Loucy (cell line): ENCODE data around the gene CTNNBL1.
A peak's percentile ranks its signal among the peaks of the same experiment; 100 is the strongest.

Source experiments
- H2AFZ ChIP-seq: fragments of 200-600 bp; sonication (generic); 2 replicates; pipeline ENCODE4 v1.6.0; 2016; ENCODE audit warnings: antibody characterized with exemption, mild to moderate bottlenecking, low read length, moderate library complexity
- H3F3A ChIP-seq: fragments of 200-600 bp; 2 replicates; pipeline ENCODE4 v1.6.0; 2016; ENCODE audit warnings: antibody characterized with exemption, low read depth, mild to moderate bottlenecking
- H3K27me3 ChIP-seq: fragments of 200-600 bp; sonication (generic); 2 replicates; pipeline ENCODE4 v1.6.1; 2014; ENCODE audit warnings: low read length, mild to moderate bottlenecking; ENCODE audit not compliant: insufficient read depth, poor library complexity, severe bottlenecking
- H3K36me3 ChIP-seq: fragments of 200-600 bp; sonication (generic); 2 replicates; pipeline ENCODE4 v1.6.1; 2016; ENCODE audit warnings: low read length; ENCODE audit not compliant: insufficient read depth
- H3K4me1 ChIP-seq: fragments of 200-600 bp; sonication (generic); 2 replicates; pipeline ENCODE4 v1.5.1; 2014; ENCODE audit warnings: low read length, mild to moderate bottlenecking; ENCODE audit not compliant: insufficient read depth, poor library complexity, severe bottlenecking
- H3K4me2 ChIP-seq: fragments of 200-600 bp; sonication (generic); 2 replicates; pipeline ENCODE4 v1.6.0; 2014; ENCODE audit warnings: antibody characterized with exemption, low read length, low read depth, mild to moderate bottlenecking; ENCODE audit not compliant: poor library complexity, severe bottlenecking
- H3K4me3 ChIP-seq: fragments of 200-600 bp; sonication (generic); 2 replicates; pipeline ENCODE4 v1.5.1; 2014; ENCODE audit warnings: low read length, mild to moderate bottlenecking, mixed read lengths; ENCODE audit not compliant: poor library complexity, severe bottlenecking
- H3K79me2 ChIP-seq: fragments of 200-600 bp; sonication (generic); 2 replicates; pipeline ENCODE4 v1.6.1; 2014; ENCODE audit warnings: low read length; ENCODE audit not compliant: insufficient read depth
- H3K9ac ChIP-seq: fragments of 200-600 bp; sonication (generic); 2 replicates; pipeline ENCODE4 v1.6.0; 2014; ENCODE audit warnings: mild to moderate bottlenecking, low read depth, low read length, moderate library complexity; ENCODE audit not compliant: poor library complexity, severe bottlenecking
- H3K9me2 ChIP-seq: fragments of 200-600 bp; sonication (generic); replicated peaks from 2 replicates; pipeline ENCODE4 v1.6.1; 2016; ENCODE audit warnings: low read depth, low read length, mixed read lengths
- H3K9me3 ChIP-seq: fragments of 200-600 bp; sonication (generic); 2 replicates; pipeline ENCODE4 v1.6.1; 2014; ENCODE audit warnings: mild to moderate bottlenecking, antibody characterized with exemption, low read length, low read depth; ENCODE audit not compliant: insufficient read depth
- H4K20me1 ChIP-seq: fragments of 200-600 bp; sonication (generic); 2 replicates; pipeline ENCODE4 v1.6.0; 2014; ENCODE audit warnings: antibody characterized with exemption, low read length, mild to moderate bottlenecking; ENCODE audit not compliant: insufficient read depth, poor library complexity, severe bottlenecking
- EZH2phosphoT487 ChIP-seq: fragments of 200-600 bp; IDR thresholded peaks from 2 replicates; pipeline ENCODE4 v1.6.1; 2018; ENCODE audit warnings: antibody characterized with exemption, mild to moderate bottlenecking, moderate library complexity, borderline replicate concordance
- TF ChIP-seq, protein P1 (sequence below): fragments of 200-600 bp; sonication (generic); conservative IDR thresholded peaks from 2 replicates; pipeline ENCODE4 v1.5.1; 2014; ENCODE audit warnings: mild to moderate bottlenecking, antibody characterized with exemption, low read length

Gene CTNNBL1

GRCh38 chr20:37688093-37688492 lies 5.7 kb upstream of the CTNNBL1 start:
- Histone ChIP-seq H2AFZ (no peak overlapping the region), H3K9ac (no peak overlapping the region), H3K4me1 (no peaks in the 10 kb centered on the region), H3K9me2 (no peaks in the 10 kb centered on the region), H3K9me3 (no peaks in the 10 kb centered on the region), H3K4me2 (no peak overlapping the region), H3K36me3 (no peaks in the 10 kb centered on the region), H3K79me2 (no peaks in the 10 kb centered on the region), H3F3A (no peaks in the 10 kb centered on the region), H4K20me1 (no peaks in the 10 kb centered on the region), H3K27me3 (no peaks in the 10 kb centered on the region), H3K4me3 (no peak overlapping the region)
- TF ChIP-seq EZH2phosphoT487, result no peak
- TF ChIP-seq, protein P1, sequence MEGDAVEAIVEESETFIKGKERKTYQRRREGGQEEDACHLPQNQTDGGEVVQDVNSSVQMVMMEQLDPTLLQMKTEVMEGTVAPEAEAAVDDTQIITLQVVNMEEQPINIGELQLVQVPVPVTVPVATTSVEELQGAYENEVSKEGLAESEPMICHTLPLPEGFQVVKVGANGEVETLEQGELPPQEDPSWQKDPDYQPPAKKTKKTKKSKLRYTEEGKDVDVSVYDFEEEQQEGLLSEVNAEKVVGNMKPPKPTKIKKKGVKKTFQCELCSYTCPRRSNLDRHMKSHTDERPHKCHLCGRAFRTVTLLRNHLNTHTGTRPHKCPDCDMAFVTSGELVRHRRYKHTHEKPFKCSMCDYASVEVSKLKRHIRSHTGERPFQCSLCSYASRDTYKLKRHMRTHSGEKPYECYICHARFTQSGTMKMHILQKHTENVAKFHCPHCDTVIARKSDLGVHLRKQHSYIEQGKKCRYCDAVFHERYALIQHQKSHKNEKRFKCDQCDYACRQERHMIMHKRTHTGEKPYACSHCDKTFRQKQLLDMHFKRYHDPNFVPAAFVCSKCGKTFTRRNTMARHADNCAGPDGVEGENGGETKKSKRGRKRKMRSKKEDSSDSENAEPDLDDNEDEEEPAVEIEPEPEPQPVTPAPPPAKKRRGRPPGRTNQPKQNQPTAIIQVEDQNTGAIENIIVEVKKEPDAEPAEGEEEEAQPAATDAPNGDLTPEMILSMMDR, result no peak

GRCh38 chr20:37690626-37691369 lies 3.0 kb upstream of the CTNNBL1 start:
- Histone ChIP-seq H3K27me3 (no peaks in the 10 kb centered on the region), H3K4me3 (no peak overlapping the region), H3K79me2 (peaks cover 19% of the 10 kb centered on the region), H3K9me3 (no peaks in the 10 kb centered on the region), H3K36me3 (no peaks in the 10 kb centered on the region), H3K4me2 (no peak overlapping the region), H3K9ac (no peak overlapping the region), H3F3A (no peaks in the 10 kb centered on the region), H4K20me1 (peaks cover 8% of the 10 kb centered on the region), H3K4me1 (peaks cover 17% of the 10 kb centered on the region), H2AFZ (no peak overlapping the region), H3K9me2 (no peaks in the 10 kb centered on the region)
- TF ChIP-seq, protein P1, result no peak
- no peak for TF ChIP-seq EZH2phosphoT487

- TF ChIP-seq, protein P1, result no peak
- Histone ChIP-seq H3K27me3 (no peaks in the 10 kb centered on the region), H3K4me1 (peaks cover 25% of the 10 kb centered on the region), H3K9me2 (no peaks in the 10 kb centered on the region), H3K36me3 (no peaks in the 10 kb centered on the region), H3K4me2 (peak overlapping the region; percentile 79), H3F3A (no peaks in the 10 kb centered on the region), H2AFZ (no peak overlapping the region), H3K4me3 (no peak overlapping the region), H3K9me3 (no peaks in the 10 kb centered on the region), H3K9ac (no peak overlapping the region), H4K20me1 (peaks cover 9% of the 10 kb centered on the region), H3K79me2 (peaks cover 32% of the 10 kb centered on the region)
Measured at GRCh38 chr20:37692459-37693166, 1.2 kb upstream of the CTNNBL1 start.
